ENCODE measurements around the gene ALDH9A1.
"Not testable (repeated sequence)": the region's sequence is repeated elsewhere in the genome, so short reads cannot be mapped to it uniquely, and the experiment has no call there.

DNA sequence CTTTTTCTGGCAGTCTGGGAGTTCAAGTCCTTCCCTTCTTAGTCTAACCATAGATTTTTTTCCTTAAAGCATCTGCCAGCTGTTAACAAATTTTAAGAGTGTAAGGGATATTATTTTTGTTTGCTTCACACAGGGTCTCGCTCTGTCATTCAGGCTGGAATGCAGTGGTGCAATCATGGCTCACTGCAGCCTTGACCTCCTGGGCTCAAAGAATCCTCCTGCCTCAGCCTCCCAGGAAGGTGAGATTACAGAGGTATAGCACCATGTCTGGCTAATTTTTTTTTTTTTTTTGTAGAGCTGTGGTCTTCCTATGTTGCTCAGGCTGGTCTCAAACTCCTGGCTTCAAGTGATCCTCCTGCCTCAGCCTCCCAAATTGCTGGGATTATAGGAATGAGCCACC lies 46.6 kb upstream of the ALDH9A1 start:
- not testable (repeated sequence) for TF ChIP-seq CTCF, POLR2A, POLR2AphosphoS5, EP300 (IDR thresholded peaks at IDR 0.05)
